HepG2 (cell line): ENCODE measurements around the gene NEURL1. TPM values are rescaled to one million over a fixed set of nuclear protein-coding genes. Genes with fewer than 3 reads are reported as not detected.

ENCODE experiments used
- ATAD3A ChIP-seq: sonication (generic); formaldehyde crosslinking; IDR thresholded peaks from 2 replicates; pipeline ENCODE4 v1.4.0; 2020; ENCODE audit warnings: missing genetic modification reagents
- CREB1 ChIP-seq, 2 experiments: fragments of 450-650 bp in 1 of 2; IDR thresholded peaks; 2 replicates each; pipeline ENCODE4 v1.6.1; 2016 to 2017; ENCODE audit warnings: control low read depth in 1 of 2, mild to moderate bottlenecking in 1 of 2, missing compliant biosample characterization in 1 of 2, missing genetic modification characterization in 1 of 2
- ELF4 ChIP-seq: sonication (generic); formaldehyde crosslinking; IDR thresholded peaks from 2 replicates; pipeline ENCODE4 v1.5.0; 2020; ENCODE audit warnings: missing genetic modification reagents, mild to moderate bottlenecking, moderate library complexity, borderline replicate concordance
- GPBP1L1 ChIP-seq: sonication (generic); formaldehyde crosslinking; IDR thresholded peaks from 2 replicates; pipeline ENCODE4 v1.5.0; 2020; ENCODE audit warnings: mild to moderate bottlenecking, missing genetic modification reagents
- KAT8 ChIP-seq: IDR thresholded peaks from 2 replicates; pipeline ENCODE4 v1.6.1; 2016; ENCODE audit warnings: missing genetic modification reagents, missing compliant biosample characterization
- SALL2 ChIP-seq: sonication (generic); formaldehyde crosslinking; IDR thresholded peaks from 2 replicates; pipeline ENCODE4 v1.8.1; 2023; ENCODE audit warnings: mild to moderate bottlenecking, missing genetic modification reagents, inconsistent platforms
- SMARCE1 ChIP-seq: fragments of 450-650 bp; IDR thresholded peaks from 2 replicates; pipeline ENCODE4 v1.6.1; 2017; ENCODE audit warnings: borderline replicate concordance
- SOX5 ChIP-seq: IDR thresholded peaks from 2 replicates; pipeline ENCODE4 v1.6.1; 2016; ENCODE audit warnings: borderline replicate concordance
- TERF1 ChIP-seq: sonication (generic); formaldehyde crosslinking; IDR thresholded peaks from 2 replicates; pipeline ENCODE4 v1.8.0; 2022; ENCODE audit warnings: mild to moderate bottlenecking, missing genetic modification reagents, moderate library complexity
- ZNF124 ChIP-seq: sonication (generic); formaldehyde crosslinking; IDR thresholded peaks from 2 replicates; pipeline ENCODE4 v1.4.0; 2020; ENCODE audit warnings: missing genetic modification reagents
- ZNF275 ChIP-seq: sonication (generic); formaldehyde crosslinking; IDR thresholded peaks from 2 replicates; pipeline ENCODE4 v1.8.0; 2022; ENCODE audit warnings: missing genetic modification reagents, mild to moderate bottlenecking, inconsistent platforms, borderline replicate concordance
- ZNF354B ChIP-seq: sonication (generic); formaldehyde crosslinking; IDR thresholded peaks from 2 replicates; pipeline ENCODE4 v1.8.0; 2022; ENCODE audit warnings: mild to moderate bottlenecking, missing genetic modification reagents
- ZNF451 ChIP-seq: sonication (generic); formaldehyde crosslinking; IDR thresholded peaks from 2 replicates; pipeline ENCODE4 v1.5.0; 2020; ENCODE audit warnings: mild to moderate bottlenecking, missing genetic modification reagents
- ZNF709 ChIP-seq: sonication (generic); formaldehyde crosslinking; IDR thresholded peaks from 2 replicates; pipeline ENCODE4 v1.5.0; 2020; ENCODE audit warnings: mild to moderate bottlenecking, missing genetic modification reagents
- ZNF776 ChIP-seq: sonication (generic); formaldehyde crosslinking; IDR thresholded peaks from 2 replicates; pipeline ENCODE4 v1.4.0; 2020; ENCODE audit warnings: mild to moderate bottlenecking, missing genetic modification reagents
- polyA plus RNA-seq, 8 experiments: library from polyadenylated mRNA; depleted of rRNA in 3 of 8; stranded (reverse) in 7 of 8; unstranded in 1 of 8; fragments of >200 nt; fragmentation: Illumina TruSeq in 4 of 8; extraction: Trizol in 4 of 8; gene quantifications; 2 replicates each; pipeline versions ENCODE4 v1.2.1 to v1.2.3, GENCODE V29; 2011 to 2016; ENCODE audit warnings: low read depth in 4 of 8, missing spikeins in 1 of 8, mixed read lengths in 1 of 8; ENCODE audit not compliant: insufficient read depth in 1 of 8
- total RNA-seq, 5 experiments: library from RNA; depleted of rRNA; stranded (reverse); fragments of >200 nt; fragmentation: Illumina TruSeq; extraction: Trizol; gene quantifications; 2 replicates each; pipeline ENCODE4 v1.2.3, GENCODE V29; 2016; ENCODE audit warnings: low read depth in 1 of 5

The NEURL1 gene
- total and polyA plus RNA-seq, 2 of the 13 experiments (the other 11 are each of a cell fraction or from before 2014, with no cell fraction given) = not detected

GRCh38 chr10:103578782-103579382 is 85.4 kb downstream of the NEURL1 start (continued):
- 0 out of 2 replicates have a peak, but pooled peaks have one; percentile 75 for TF ChIP-seq ZNF709
- no peak for TF ChIP-seq ZNF124 (CRISPR knock-in tag)
- no peak for TF ChIP-seq ZNF354B (CRISPR knock-in tag)
- no peak for TF ChIP-seq ZNF776
- 0 out of 2 replicates have a peak, but pooled peaks have one; percentile 33 for TF ChIP-seq ZNF451 (CRISPR knock-in tag)
- TF ChIP-seq TERF1 (CRISPR knock-in tag) = no peak
- no peak for TF ChIP-seq SMARCE1
- TF ChIP-seq GPBP1L1 (CRISPR knock-in tag) = no peak
- TF ChIP-seq KAT8 (CRISPR knock-in tag) = peak; percentile 51; the same call in 1 of the 2 replicates
- TF ChIP-seq ZNF275 (CRISPR knock-in tag) = no peak
- no peak for TF ChIP-seq ELF4 (CRISPR knock-in tag)
- no peak for TF ChIP-seq CREB1 (IDR thresholded peaks at IDR 0.05)
- no peak for TF ChIP-seq CREB1 (CRISPR knock-in tag; IDR thresholded peaks at IDR 0.05)
- no peak for TF ChIP-seq ATAD3A (CRISPR knock-in tag)
- TF ChIP-seq SOX5 (CRISPR knock-in tag) = peak; percentile 64; the same call in 1 of the 2 replicates
- no peak for TF ChIP-seq SALL2 (CRISPR knock-in tag)
- TF ChIP-seq, all 625 proteins: peak for 173
